SK-N-SH (cell line): ENCODE results near the gene TMPRSS9. TPM values are rescaled to one million over a fixed set of nuclear protein-coding genes. Genes with fewer than 3 reads are reported as not detected.

Experiments
- CTCF ChIA-PET: fragments of 300-600, 350-600 bp; formaldehyde crosslinking; extraction: SDS; loops from one replicate; lab custom pipeline; 2021; lab: Yijun Ruan, JAX
- POLR2A ChIA-PET: fragments of 350-600 bp; sonication (Branson Sonifier 250); formaldehyde crosslinking; extraction: SDS; loops from one replicate; lab custom pipeline; 2020; ENCODE audit warnings: antibody characterized with exemption, inconsistent platforms; lab: Yijun Ruan, JAX
- DNase-seq: peaks from one replicate; pipeline ENCODE4 v3.0.0; 2012
- H2AFZ ChIP-seq: fragments of 200-600 bp; sonication (generic); 2 replicates; pipeline ENCODE4 v1.8.1; 2016; ENCODE audit warnings: antibody characterized with exemption, mild to moderate bottlenecking, low read depth
- H3F3A ChIP-seq: fragments of 200-600 bp; sonication (generic); replicated peaks from 2 replicates; pipeline ENCODE3; 2016; ENCODE audit warnings: antibody characterized with exemption, mild to moderate bottlenecking; ENCODE audit not compliant: insufficient read depth
- H3K27ac ChIP-seq, 2 experiments: fragments of 200-500 bp in 1 of 2; fragments of 200-600 bp in 1 of 2; sonication (Bioruptor generic) in 1 of 2; sonication (generic), shearing (Covaris generic) in 1 of 2; 2 replicates each; pipeline versions ENCODE4 v1.5.1 to v1.6.1; 2014 to 2016; ENCODE audit warnings: low read depth in 2 of 2, inconsistent platforms in 1 of 2, low read length in 1 of 2, mild to moderate bottlenecking in 1 of 2, mixed read lengths in 1 of 2
- H3K27me3 ChIP-seq: fragments of 200-600 bp; sonication (generic), shearing (Covaris generic); 2 replicates; pipeline ENCODE4 v1.6.1; 2016; ENCODE audit warnings: mixed run types; ENCODE audit not compliant: insufficient read depth
- H3K36me3 ChIP-seq, 2 experiments: fragments of 200-500 bp in 1 of 2; fragments of 200-600 bp in 1 of 2; sonication (Bioruptor generic) in 1 of 2; sonication (generic) in 1 of 2; replicated peaks in 1 of 2; 2 replicates each; pipeline versions ENCODE3 to v1.5.1; 2014 to 2016; ENCODE audit warnings: low read length in 1 of 2, mild to moderate bottlenecking in 1 of 2; ENCODE audit not compliant: insufficient read depth in 2 of 2, control insufficient read depth in 1 of 2
- H3K4me1 ChIP-seq, 2 experiments: fragments of 200-500 bp in 1 of 2; fragments of 200-600 bp in 1 of 2; sonication (Bioruptor generic) in 1 of 2; sonication (generic), shearing (Covaris generic) in 1 of 2; 2 replicates each; pipeline versions ENCODE4 v1.5.1 to v1.6.1; 2014 to 2016; ENCODE audit warnings: low read depth in 1 of 2, low read length in 1 of 2, mixed run types in 1 of 2; ENCODE audit not compliant: insufficient read depth in 2 of 2, control insufficient read depth in 1 of 2
- H3K4me2 ChIP-seq: fragments of 200-600 bp; sonication (generic), shearing (Covaris generic); 2 replicates; pipeline ENCODE4 v1.6.1; 2017; ENCODE audit warnings: mixed run types
- H3K4me3 ChIP-seq, 2 experiments: fragments of 200-500 bp in 1 of 2; fragments of 200-600 bp in 1 of 2; sonication (Bioruptor generic) in 1 of 2; sonication (generic), shearing (Covaris generic) in 1 of 2; 2 replicates each; pipeline versions ENCODE4 v1.5.1 to v1.8.1; 2014 to 2016; ENCODE audit warnings: low read depth in 2 of 2, inconsistent platforms in 1 of 2, low read length in 1 of 2, mild to moderate bottlenecking in 1 of 2, mixed read lengths in 1 of 2, moderate library complexity in 1 of 2
- H3K79me2 ChIP-seq: fragments of 200-600 bp; sonication (generic); 2 replicates; pipeline ENCODE4 v1.8.1; 2017; ENCODE audit warnings: mild to moderate bottlenecking; ENCODE audit not compliant: insufficient read depth
- H3K9ac ChIP-seq: fragments of 200-600 bp; sonication (generic); 2 replicates; pipeline ENCODE4 v1.6.1; 2017; ENCODE audit warnings: mixed run types
- H3K9me2 ChIP-seq: fragments of 200-600 bp; sonication (generic); 2 replicates; pipeline ENCODE4 v1.6.1; 2017; ENCODE audit warnings: mixed run types
- H3K9me3 ChIP-seq: fragments of 200-600 bp; sonication (generic); 2 replicates; pipeline ENCODE4 v1.6.1; 2017; ENCODE audit warnings: mixed run types, mild to moderate bottlenecking, moderate library complexity
- H4K20me1 ChIP-seq: fragments of 200-600 bp; sonication (generic); 2 replicates; pipeline ENCODE4 v1.6.1; 2017; ENCODE audit warnings: mild to moderate bottlenecking, mixed run types; ENCODE audit not compliant: insufficient read depth
- CHD2 ChIP-seq: fragments of 150-350 bp; IDR thresholded peaks from 2 replicates; pipeline ENCODE4 v1.6.1; 2018; ENCODE audit warnings: low read length; ENCODE audit not compliant: partially characterized antibody
- FOSL2 ChIP-seq: IDR thresholded peaks from 2 replicates; pipeline ENCODE4 v1.4.0; 2012; ENCODE audit warnings: low read depth, mild to moderate bottlenecking, moderate library complexity, borderline replicate concordance
- FOXJ3 ChIP-seq: sonication (generic); formaldehyde crosslinking; IDR thresholded peaks from 2 replicates; pipeline ENCODE4 v1.5.1; 2020; ENCODE audit warnings: mild to moderate bottlenecking, missing genetic modification reagents
- JUND ChIP-seq: IDR thresholded peaks from 2 replicates; pipeline ENCODE4 v1.4.0; 2012
- MEF2A ChIP-seq: IDR thresholded peaks from 2 replicates; pipeline ENCODE4 v1.4.0; 2012; ENCODE audit warnings: low read depth, borderline replicate concordance
- MXI1 ChIP-seq: IDR thresholded peaks from 2 replicates; pipeline ENCODE4 v1.6.1; 2012; ENCODE audit warnings: mild to moderate bottlenecking, low read depth, low read length, improper control_type of control experiment
- NFIC ChIP-seq: IDR thresholded peaks from 2 replicates; pipeline ENCODE4 v1.4.0; 2012; ENCODE audit warnings: borderline replicate concordance
- NRF1 ChIP-seq: IDR thresholded peaks from 2 replicates; pipeline ENCODE4 v1.6.1; 2012; ENCODE audit warnings: low read depth, mild to moderate bottlenecking, low read length
- RCOR1 ChIP-seq: fragments of 150-350 bp; IDR thresholded peaks from 2 replicates; pipeline ENCODE4 v1.6.1; 2017; ENCODE audit warnings: antibody characterized with exemption, low read length
- RFX5 ChIP-seq: IDR thresholded peaks from 2 replicates; pipeline ENCODE4 v1.6.1; 2012; ENCODE audit warnings: mild to moderate bottlenecking, improper control_type of control experiment, low read length
- RXRA ChIP-seq: IDR thresholded peaks from 2 replicates; pipeline ENCODE4 v1.4.0; 2012; ENCODE audit warnings: low read depth, mild to moderate bottlenecking, borderline replicate concordance
- TAF1 ChIP-seq: IDR thresholded peaks from 2 replicates; pipeline ENCODE4 v1.6.1; 2012; ENCODE audit warnings: low read depth, mild to moderate bottlenecking, low read length, moderate library complexity, borderline replicate concordance
- WGBS: methylation state at CpG from one replicate; pipeline ENCODE4 v1.1.6; 2017; ENCODE audit warnings: low lambda C conversion rate; 5-methylcytosine and 5-hydroxymethylcytosine counted together
- polyA plus RNA-seq, 3 experiments: library from polyadenylated mRNA; depleted of rRNA; stranded (reverse); fragments of >200 nt; gene quantifications; 2 replicates each; pipeline ENCODE4 v1.2.3, GENCODE V29; 2012
- TF ChIP-seq, protein P1 (sequence below): IDR thresholded peaks from 2 replicates; pipeline ENCODE4 v1.4.0; 2012; ENCODE audit warnings: low read depth, borderline replicate concordance
- TF ChIP-seq, protein P2 (sequence below): IDR thresholded peaks from 2 replicates; pipeline ENCODE4 v1.4.0; 2012; ENCODE audit warnings: low read depth
- TF ChIP-seq, protein P3 (sequence below): IDR thresholded peaks from 2 replicates; pipeline ENCODE4 v1.4.0; 2012; ENCODE audit warnings: low read depth, borderline replicate concordance
- TF ChIP-seq, protein P4 (sequence below): IDR thresholded peaks from 2 replicates; pipeline ENCODE4 v1.6.1; 2012; ENCODE audit warnings: mild to moderate bottlenecking, low read depth, low read length, moderate library complexity

Gene TMPRSS9
- polyA plus RNA-seq, 1 of the 3 experiments (the other 2 are of a cell fraction), result not detected

DNA sequence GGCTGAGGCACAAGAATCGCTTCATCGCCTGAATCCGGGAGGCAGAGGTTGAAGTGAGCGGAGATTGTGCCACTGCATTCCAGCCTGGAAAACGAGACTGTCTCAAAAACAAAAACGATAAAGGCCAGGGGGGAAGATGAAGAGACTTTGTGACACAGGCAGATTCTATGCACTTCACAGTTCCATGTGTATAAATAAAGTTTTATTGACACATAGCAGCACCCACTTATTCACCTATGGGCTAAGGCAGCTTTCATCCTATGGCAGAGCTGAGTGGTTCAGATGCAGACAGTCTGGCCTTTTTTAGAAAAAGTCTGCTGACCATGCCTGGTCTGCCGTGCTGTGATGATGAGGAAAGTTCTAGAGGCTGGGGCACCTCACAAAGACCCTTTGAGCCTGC, 91.1 kb downstream of the TMPRSS9 start:
- no peak for TF ChIP-seq RXRA
- no peak for TF ChIP-seq FOSL2
- TF ChIP-seq, all 33 proteins: peak for 0
- no peak overlapping the region for H3K9ac ChIP-seq
- H3F3A ChIP-seq, result no peaks in the 10 kb centered on the region
- peaks cover 8 to 10% of the 10 kb centered on the region in 2 experiments; a peak in 2 of 4 replicates for H3K4me1 ChIP-seq
- no peaks in the 10 kb centered on the region for H3K36me3 ChIP-seq
- no peak overlapping the region for H3K27ac ChIP-seq
- WGBS, result 95% methylated on average over 6 of the region's 7 CpGs
- peaks cover 77% of the 10 kb centered on the region; the same call in 1 of the 2 replicates for H4K20me1 ChIP-seq
- no peaks in the 10 kb centered on the region for H3K9me2 ChIP-seq
- CTCF ChIA-PET, result no interaction called here
- no peak for DNase-seq
- no peak overlapping the region for H3K4me3 ChIP-seq
- POLR2A ChIA-PET, result no interaction called here
- H3K9me3 ChIP-seq, result no peaks in the 10 kb centered on the region
- no peak overlapping the region for H2AFZ ChIP-seq
- H3K27me3 ChIP-seq, result no peaks in the 10 kb centered on the region
- H3K79me2 ChIP-seq, result peaks cover 98% of the 10 kb centered on the region
- no peak overlapping the region for H3K4me2 ChIP-seq

DNA sequence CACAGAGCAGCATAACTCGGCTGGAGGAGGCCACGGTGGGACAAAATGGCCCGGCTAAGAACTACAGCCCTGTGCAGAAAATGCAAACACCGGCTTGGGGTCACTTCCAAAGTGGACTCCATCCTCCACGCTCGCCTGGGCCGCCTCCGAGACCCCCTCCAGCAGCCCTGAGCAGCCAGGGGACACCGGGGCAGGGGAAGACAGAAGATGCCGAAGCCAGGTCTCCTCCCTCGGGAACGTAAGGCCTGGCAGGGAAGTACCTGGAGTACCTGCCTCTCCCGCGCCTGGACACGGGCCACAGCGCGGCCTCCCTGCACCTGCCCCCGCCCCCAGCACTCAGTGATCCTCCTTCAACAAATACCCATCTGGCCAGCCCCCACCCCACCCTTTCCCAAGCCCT, 91.7 kb downstream of the TMPRSS9 start:
- no peak overlapping the region for H2AFZ ChIP-seq
- CTCF ChIA-PET, result no interaction called here
- no peak for DNase-seq
- H3K4me3 ChIP-seq, result no peak overlapping the region
- 97% methylated on average over 6 of the region's 18 CpGs for WGBS
- H3K9me3 ChIP-seq, result no peaks in the 10 kb centered on the region
- peaks cover 97% of the 10 kb centered on the region for H3K79me2 ChIP-seq
- TF ChIP-seq, protein P1, sequence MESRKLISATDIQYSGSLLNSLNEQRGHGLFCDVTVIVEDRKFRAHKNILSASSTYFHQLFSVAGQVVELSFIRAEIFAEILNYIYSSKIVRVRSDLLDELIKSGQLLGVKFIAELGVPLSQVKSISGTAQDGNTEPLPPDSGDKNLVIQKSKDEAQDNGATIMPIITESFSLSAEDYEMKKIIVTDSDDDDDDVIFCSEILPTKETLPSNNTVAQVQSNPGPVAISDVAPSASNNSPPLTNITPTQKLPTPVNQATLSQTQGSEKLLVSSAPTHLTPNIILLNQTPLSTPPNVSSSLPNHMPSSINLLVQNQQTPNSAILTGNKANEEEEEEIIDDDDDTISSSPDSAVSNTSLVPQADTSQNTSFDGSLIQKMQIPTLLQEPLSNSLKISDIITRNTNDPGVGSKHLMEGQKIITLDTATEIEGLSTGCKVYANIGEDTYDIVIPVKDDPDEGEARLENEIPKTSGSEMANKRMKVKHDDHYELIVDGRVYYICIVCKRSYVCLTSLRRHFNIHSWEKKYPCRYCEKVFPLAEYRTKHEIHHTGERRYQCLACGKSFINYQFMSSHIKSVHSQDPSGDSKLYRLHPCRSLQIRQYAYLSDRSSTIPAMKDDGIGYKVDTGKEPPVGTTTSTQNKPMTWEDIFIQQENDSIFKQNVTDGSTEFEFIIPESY, result no peak
- no peak for TF ChIP-seq RFX5
- TF ChIP-seq, all 33 proteins: peak for 0
- Histone ChIP-seq H3K36me3 (no peaks in the 10 kb centered on the region), H3K4me1 (peaks cover 8 to 10% of the 10 kb centered on the region in 2 experiments; a peak in 2 of 4 replicates), H3K4me2 (no peak overlapping the region), H3F3A (no peaks in the 10 kb centered on the region), H3K27ac (no peak overlapping the region), H3K27me3 (no peaks in the 10 kb centered on the region), H3K9me2 (no peaks in the 10 kb centered on the region), H3K9ac (no peak overlapping the region), H4K20me1 (peaks cover 70% of the 10 kb centered on the region; the same call in 1 of the 2 replicates)
- POLR2A ChIA-PET, result no interaction called here

DNA sequence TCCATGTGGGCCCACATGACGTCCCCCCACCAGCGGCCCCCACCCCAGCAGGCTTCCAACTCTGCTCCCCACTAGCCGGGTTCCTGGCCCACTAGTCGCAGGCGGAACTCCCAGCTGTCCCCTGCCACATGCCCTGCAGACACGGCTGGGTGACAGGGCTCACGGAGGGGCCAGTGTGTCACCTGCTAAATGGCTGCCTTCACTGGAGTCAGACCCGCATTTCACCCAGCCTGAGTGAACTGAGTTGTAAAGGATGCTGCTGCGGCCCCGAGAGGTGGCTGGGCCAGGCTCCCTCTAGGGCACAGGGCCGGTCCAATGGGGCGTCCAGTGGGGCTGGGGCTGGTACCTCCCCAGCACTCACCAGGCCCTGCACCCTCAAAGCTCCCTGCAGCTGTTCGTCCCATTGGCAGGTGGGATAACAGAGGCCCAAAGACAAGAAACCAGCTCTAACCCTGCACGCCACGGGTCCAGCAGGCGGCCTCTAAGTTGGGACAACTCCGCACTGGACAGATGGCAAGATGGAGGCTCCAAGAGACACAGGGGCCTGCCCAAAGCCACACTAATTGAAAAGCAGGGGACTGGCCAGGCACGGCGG, 93.5 kb downstream of the TMPRSS9 start:
- Histone ChIP-seq H3K79me2 (peaks cover 90% of the 10 kb centered on the region), H3K9me3 (no peaks in the 10 kb centered on the region), H3K4me1 (peaks cover 8 to 10% of the 10 kb centered on the region in 2 experiments; a peak in 2 of 4 replicates), H2AFZ (no peak overlapping the region), H3K27ac (no peak overlapping the region), H4K20me1 (peaks cover 59% of the 10 kb centered on the region; the same call in 1 of the 2 replicates), H3K27me3 (no peaks in the 10 kb centered on the region), H3F3A (peaks cover 13% of the 10 kb centered on the region), H3K4me3 (no peak overlapping the region), H3K9me2 (no peaks in the 10 kb centered on the region), H3K36me3 (no peaks in the 10 kb centered on the region), H3K9ac (no peak overlapping the region), H3K4me2 (no peak overlapping the region)
- WGBS, result 100% methylated on average over 4 of the region's 19 CpGs
- POLR2A ChIA-PET, result no interaction called here
- CTCF ChIA-PET, result interaction anchor here (1.4 kb wide), 2 partner anchors 11 to 161 kb away, joined by 4 to 5 read pairs; no protein-coding TSS in a partner anchor
- DNase-seq, result no peak
- TF ChIP-seq, protein P2, sequence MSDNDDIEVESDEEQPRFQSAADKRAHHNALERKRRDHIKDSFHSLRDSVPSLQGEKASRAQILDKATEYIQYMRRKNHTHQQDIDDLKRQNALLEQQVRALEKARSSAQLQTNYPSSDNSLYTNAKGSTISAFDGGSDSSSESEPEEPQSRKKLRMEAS, result no peak
- TF ChIP-seq NFIC (no peak), FOXJ3 (CRISPR knock-in tag) (no peak), NRF1 (no peak), MEF2A (no peak), TAF1 (no peak), JUND (no peak), MXI1 (no peak), CHD2 (no peak), RCOR1 (no peak)
- TF ChIP-seq, protein P3, sequence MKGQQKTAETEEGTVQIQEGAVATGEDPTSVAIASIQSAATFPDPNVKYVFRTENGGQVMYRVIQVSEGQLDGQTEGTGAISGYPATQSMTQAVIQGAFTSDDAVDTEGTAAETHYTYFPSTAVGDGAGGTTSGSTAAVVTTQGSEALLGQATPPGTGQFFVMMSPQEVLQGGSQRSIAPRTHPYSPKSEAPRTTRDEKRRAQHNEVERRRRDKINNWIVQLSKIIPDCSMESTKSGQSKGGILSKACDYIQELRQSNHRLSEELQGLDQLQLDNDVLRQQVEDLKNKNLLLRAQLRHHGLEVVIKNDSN, result no peak
- TF ChIP-seq, protein P4, sequence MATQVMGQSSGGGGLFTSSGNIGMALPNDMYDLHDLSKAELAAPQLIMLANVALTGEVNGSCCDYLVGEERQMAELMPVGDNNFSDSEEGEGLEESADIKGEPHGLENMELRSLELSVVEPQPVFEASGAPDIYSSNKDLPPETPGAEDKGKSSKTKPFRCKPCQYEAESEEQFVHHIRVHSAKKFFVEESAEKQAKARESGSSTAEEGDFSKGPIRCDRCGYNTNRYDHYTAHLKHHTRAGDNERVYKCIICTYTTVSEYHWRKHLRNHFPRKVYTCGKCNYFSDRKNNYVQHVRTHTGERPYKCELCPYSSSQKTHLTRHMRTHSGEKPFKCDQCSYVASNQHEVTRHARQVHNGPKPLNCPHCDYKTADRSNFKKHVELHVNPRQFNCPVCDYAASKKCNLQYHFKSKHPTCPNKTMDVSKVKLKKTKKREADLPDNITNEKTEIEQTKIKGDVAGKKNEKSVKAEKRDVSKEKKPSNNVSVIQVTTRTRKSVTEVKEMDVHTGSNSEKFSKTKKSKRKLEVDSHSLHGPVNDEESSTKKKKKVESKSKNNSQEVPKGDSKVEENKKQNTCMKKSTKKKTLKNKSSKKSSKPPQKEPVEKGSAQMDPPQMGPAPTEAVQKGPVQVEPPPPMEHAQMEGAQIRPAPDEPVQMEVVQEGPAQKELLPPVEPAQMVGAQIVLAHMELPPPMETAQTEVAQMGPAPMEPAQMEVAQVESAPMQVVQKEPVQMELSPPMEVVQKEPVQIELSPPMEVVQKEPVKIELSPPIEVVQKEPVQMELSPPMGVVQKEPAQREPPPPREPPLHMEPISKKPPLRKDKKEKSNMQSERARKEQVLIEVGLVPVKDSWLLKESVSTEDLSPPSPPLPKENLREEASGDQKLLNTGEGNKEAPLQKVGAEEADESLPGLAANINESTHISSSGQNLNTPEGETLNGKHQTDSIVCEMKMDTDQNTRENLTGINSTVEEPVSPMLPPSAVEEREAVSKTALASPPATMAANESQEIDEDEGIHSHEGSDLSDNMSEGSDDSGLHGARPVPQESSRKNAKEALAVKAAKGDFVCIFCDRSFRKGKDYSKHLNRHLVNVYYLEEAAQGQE, result no peak
